ENCODE results near the gene CNOT6.

DNA sequence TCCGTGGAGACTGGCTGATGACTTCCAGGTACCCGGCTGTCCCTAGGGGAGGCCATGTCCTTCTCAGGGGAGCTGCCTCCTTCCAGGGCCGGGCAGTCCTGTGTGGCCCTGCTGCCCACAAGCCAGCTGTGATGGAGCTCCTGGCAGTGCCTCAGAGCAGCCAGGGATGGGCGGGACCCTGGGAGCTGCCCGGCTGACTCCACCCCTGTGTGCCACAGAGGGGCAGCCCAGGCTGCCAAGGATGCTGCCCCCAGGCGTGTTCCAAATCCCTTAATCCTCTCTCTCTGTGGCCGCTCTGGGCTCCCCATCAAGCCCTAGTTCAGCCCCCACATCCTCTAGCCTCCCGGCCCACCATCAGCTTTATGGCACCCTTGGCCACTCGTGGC, 104.1 kb downstream of the CNOT6 start:
- TF ChIP-seq POLR2A (IDR thresholded peaks at IDR 0.05): no peak
- TF ChIP-seq, protein P1, sequence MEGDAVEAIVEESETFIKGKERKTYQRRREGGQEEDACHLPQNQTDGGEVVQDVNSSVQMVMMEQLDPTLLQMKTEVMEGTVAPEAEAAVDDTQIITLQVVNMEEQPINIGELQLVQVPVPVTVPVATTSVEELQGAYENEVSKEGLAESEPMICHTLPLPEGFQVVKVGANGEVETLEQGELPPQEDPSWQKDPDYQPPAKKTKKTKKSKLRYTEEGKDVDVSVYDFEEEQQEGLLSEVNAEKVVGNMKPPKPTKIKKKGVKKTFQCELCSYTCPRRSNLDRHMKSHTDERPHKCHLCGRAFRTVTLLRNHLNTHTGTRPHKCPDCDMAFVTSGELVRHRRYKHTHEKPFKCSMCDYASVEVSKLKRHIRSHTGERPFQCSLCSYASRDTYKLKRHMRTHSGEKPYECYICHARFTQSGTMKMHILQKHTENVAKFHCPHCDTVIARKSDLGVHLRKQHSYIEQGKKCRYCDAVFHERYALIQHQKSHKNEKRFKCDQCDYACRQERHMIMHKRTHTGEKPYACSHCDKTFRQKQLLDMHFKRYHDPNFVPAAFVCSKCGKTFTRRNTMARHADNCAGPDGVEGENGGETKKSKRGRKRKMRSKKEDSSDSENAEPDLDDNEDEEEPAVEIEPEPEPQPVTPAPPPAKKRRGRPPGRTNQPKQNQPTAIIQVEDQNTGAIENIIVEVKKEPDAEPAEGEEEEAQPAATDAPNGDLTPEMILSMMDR (IDR thresholded peaks at IDR 0.05): no peak

Data from upper lobe of left lung (tissue), 4 donors.